GM12878 (cell line): ENCODE data around the gene SLC23A2. TPM values are rescaled to one million over a fixed set of nuclear protein-coding genes. Genes with fewer than 3 reads are reported as not detected.

Source experiments
- ATAC-seq: fragments of 200-7000 bp; cut with Tn5 transposase; 3 replicates; pipeline ENCODE4 v1.9.1; 2020; ENCODE audit warnings: mild to moderate bottlenecking, moderate library complexity
- BruUV-seq: library from RNA; stranded (reverse); fragments of 400-500 nt; replicated peaks from 2 replicates; lab custom pipeline; 2021; lab: Mats Ljungman, UMichigan
- CTCF ChIA-PET: fragments of 300-600 bp; sonication (Branson Sonifier 250); formaldehyde crosslinking; extraction: SDS; loops from one replicate; lab custom pipeline; 2021; ENCODE audit warnings: inconsistent platforms; lab: Yijun Ruan, JAX
- POLR2A ChIA-PET: fragments of 350-600 bp; formaldehyde crosslinking; extraction: SDS; loops from one replicate; lab custom pipeline; 2021; ENCODE audit warnings: inconsistent platforms; lab: Charles Lee
- RAD21 ChIA-PET: fragments of 300-600 bp; sonication (Branson Sonifier 250); formaldehyde crosslinking; loops from one replicate; lab custom pipeline; 2023; ENCODE audit warnings: antibody characterized with exemption; ENCODE audit not compliant: unreplicated experiment; lab: Charles Lee
- SMC1A ChIA-PET: fragments of 300-600 bp; sonication (Branson Sonifier 250); formaldehyde crosslinking; loops from one replicate; lab custom pipeline; 2023; ENCODE audit not compliant: unreplicated experiment, uncharacterized antibody; lab: Charles Lee
- DNase-seq: peaks from one replicate; pipeline ENCODE4 v3.0.0-alpha.2; 2011; ENCODE audit warnings: low read depth, low spot score
- FAIRE-seq: peaks from 3 replicates; lab custom pipeline; 2011; peaks lifted over from hg19 to GRCh38; lab: Jason Lieb, UNC
- H2AFZ ChIP-seq: 2 replicates; pipeline ENCODE4 v1.6.0; 2011; ENCODE audit warnings: low read depth, low read length, control low read depth; ENCODE audit not compliant: control insufficient read depth
- H3K27ac ChIP-seq: 2 replicates; pipeline ENCODE4 v1.5.1; 2011; ENCODE audit warnings: control low read depth; ENCODE audit not compliant: control insufficient read depth, insufficient read depth
- H3K27me3 ChIP-seq, 2 experiments: replicated peaks in 1 of 2; 2 replicates each; pipeline versions ENCODE4 v1.6.0 to v1.6.1; 2011; ENCODE audit warnings: low read length in 1 of 2; ENCODE audit not compliant: control insufficient read depth in 2 of 2, insufficient read depth in 2 of 2
- H3K36me3 ChIP-seq, 2 experiments: 2 replicates each; pipeline ENCODE4 v1.5.1; 2011; ENCODE audit warnings: low read length in 1 of 2; ENCODE audit not compliant: control insufficient read depth in 2 of 2, insufficient read depth in 2 of 2
- H3K4me1 ChIP-seq: 2 replicates; pipeline ENCODE4 v1.6.1; 2011; ENCODE audit warnings: mild to moderate bottlenecking, low read length, moderate library complexity, mixed read lengths; ENCODE audit not compliant: control insufficient read depth, insufficient read depth
- H3K4me2 ChIP-seq: 2 replicates; pipeline ENCODE4 v1.6.0; 2011; ENCODE audit warnings: control low read depth; ENCODE audit not compliant: control insufficient read depth, insufficient read depth
- H3K4me3 ChIP-seq: fragments of 200-600 bp; sonication (generic); 2 replicates; pipeline ENCODE4 v1.5.1; 2016
- H3K79me2 ChIP-seq: 2 replicates; pipeline ENCODE4 v1.6.0; 2011; ENCODE audit warnings: low read length; ENCODE audit not compliant: control insufficient read depth, insufficient read depth
- H3K9ac ChIP-seq: 2 replicates; pipeline ENCODE4 v1.8.0; 2011; ENCODE audit warnings: low read length, control low read depth, mixed read lengths; ENCODE audit not compliant: control insufficient read depth, insufficient read depth
- H3K9me3 ChIP-seq: replicated peaks from 3 replicates; pipeline ENCODE4 v1.5.1; 2011; ENCODE audit warnings: mild to moderate bottlenecking, low read length; ENCODE audit not compliant: control insufficient read depth, insufficient read depth
- H4K20me1 ChIP-seq: 2 replicates; pipeline ENCODE4 v1.6.0; 2011; ENCODE audit not compliant: control insufficient read depth, insufficient read depth
- BRCA1 ChIP-seq: IDR thresholded peaks from 2 replicates; pipeline ENCODE4 v1.6.1; 2011; ENCODE audit warnings: low read depth, low read length, improper control_type of control experiment
- CBFB ChIP-seq: IDR thresholded peaks from 2 replicates; pipeline ENCODE4 v1.6.1; 2016; ENCODE audit warnings: antibody characterized with exemption, low read depth
- DPF2 ChIP-seq: fragments of 450-650 bp; IDR thresholded peaks from 2 replicates; pipeline ENCODE4 v1.6.1; 2017; ENCODE audit warnings: mild to moderate bottlenecking
- EZH2 ChIP-seq: IDR thresholded peaks from 2 replicates; pipeline ENCODE4 v1.6.1; 2012; ENCODE audit warnings: low read depth, mild to moderate bottlenecking, control low read depth, inconsistent platforms, low read length, borderline replicate concordance; ENCODE audit not compliant: control insufficient read depth
- FOXK2 ChIP-seq: fragments of 450-650 bp; IDR thresholded peaks from 2 replicates; pipeline ENCODE4 v1.6.1; 2017; ENCODE audit warnings: mild to moderate bottlenecking, moderate library complexity
- GABPA ChIP-seq: IDR thresholded peaks from 2 replicates; pipeline ENCODE4 v1.6.1; 2014; ENCODE audit warnings: antibody characterized with exemption, low read depth, mild to moderate bottlenecking, inconsistent platforms
- GATAD2B ChIP-seq: fragments of 450-650 bp; conservative IDR thresholded peaks from 2 replicates; pipeline ENCODE4 v1.6.1; 2017; ENCODE audit warnings: low read depth, mild to moderate bottlenecking, moderate library complexity
- HCFC1 ChIP-seq: fragments of 150-350 bp; IDR thresholded peaks from 2 replicates; pipeline ENCODE4 v1.6.1; 2014; ENCODE audit warnings: low read length
- TBL1XR1 ChIP-seq: IDR thresholded peaks from 2 replicates; pipeline ENCODE4 v1.6.1; 2012; ENCODE audit warnings: low read depth, low read length, improper control_type of control experiment
- USF1 ChIP-seq: IDR thresholded peaks from 2 replicates; pipeline ENCODE4 v1.6.1; 2011; ENCODE audit warnings: borderline replicate concordance, low read depth, mild to moderate bottlenecking, moderate library complexity, mixed read lengths, low read length; ENCODE audit not compliant: insufficient read depth; ENCODE audit errors: extremely low read length
- ZBED1 ChIP-seq: IDR thresholded peaks from 2 replicates; pipeline ENCODE4 v1.6.1; 2016; ENCODE audit warnings: borderline replicate concordance
- ZNF24 ChIP-seq: fragments of 450-650 bp; IDR thresholded peaks from 2 replicates; pipeline ENCODE4 v1.6.1; 2017; ENCODE audit warnings: antibody characterized with exemption, mild to moderate bottlenecking
- ZNF687 ChIP-seq: fragments of 450-650 bp; IDR thresholded peaks from 2 replicates; pipeline ENCODE4 v1.6.1; 2017; ENCODE audit warnings: mild to moderate bottlenecking, moderate library complexity
- WGBS: methylation state at CpG from one replicate; pipeline ENCODE4 v1.1.6; 2016; ENCODE audit warnings: low lambda C conversion rate; ENCODE audit not compliant: insufficient replicate concordance, insufficient coverage; ENCODE audit errors: missing lambda C conversion rate; 5-methylcytosine and 5-hydroxymethylcytosine counted together
- in situ Hi-C: fragments of 300-500 bp; cut with MboI; formaldehyde crosslinking; loops from 9 replicates; pipeline ENCODE4 v1.14.3; 2018; ENCODE audit warnings: mixed read lengths
- intact Hi-C: fragments of 100-400 bp; cut with micrococcal nuclease; formaldehyde crosslinking; loops from one replicate; pipeline ENCODE4 v1.14.2; 2022; ENCODE audit not compliant: unreplicated experiment
- polyA plus RNA-seq, 11 experiments: library from polyadenylated mRNA; depleted of rRNA in 4 of 11; unstranded in 6 of 11; stranded (reverse) in 5 of 11; fragments of >200 nt; fragmentation: Nextera tagmentation in 4 of 11; fragmentation: Illumina TruSeq in 1 of 11; extraction: Ambion mirVana in 4 of 11; extraction: Trizol in 1 of 11; gene quantifications; 1 replicate in 1 of 11; 2 replicates in 10 of 11; pipeline versions ENCODE4 v1.2.1 to v1.2.3, GENCODE V29; 2011 to 2016; ENCODE audit warnings: inconsistent platforms in 2 of 11, missing spikeins in 2 of 11, low read depth in 1 of 11
- total RNA-seq, 4 experiments: library from RNA; depleted of rRNA in 3 of 4; stranded (reverse); fragments of >200 nt in 3 of 4; fragmentation: Illumina TruSeq in 1 of 4; extraction: Trizol in 1 of 4; gene quantifications; 2 replicates each; pipeline versions ENCODE4 v1.2.1 to v1.2.3, GENCODE V29; 2013 to 2021
- TF ChIP-seq, protein P1 (sequence below): fragments of 450-650 bp; IDR thresholded peaks from 2 replicates; pipeline ENCODE4 v1.6.1; 2018; ENCODE audit warnings: mild to moderate bottlenecking, low read depth, moderate library complexity; ENCODE audit not compliant: partially characterized antibody

SLC23A2 gene
- total and polyA plus RNA-seq, 10 of the 15 experiments (the other 5 are each of a cell fraction or from before 2014, with no cell fraction given), result 4.4 to 56.1 (median 35.5) TPM

- POLR2A ChIA-PET, result no interaction called here
- ATAC-seq (no peak), DNase-seq (no peak), FAIRE-seq (no peak)
- SMC1A ChIA-PET, result no interaction called here
- Histone ChIP-seq H3K27me3 (no peaks in the 10 kb centered on the region; a peak in 1 of 4 replicates), H4K20me1 (no peaks in the 10 kb centered on the region), H3K9ac (no peak overlapping the region), H2AFZ (no peak overlapping the region), H3K36me3 (no peaks in the 10 kb centered on the region), H3K27ac (no peak overlapping the region), H3K9me3 (no peaks in the 10 kb centered on the region), H3K4me3 (no peak overlapping the region), H3K4me1 (no peaks in the 10 kb centered on the region), H3K4me2 (no peak overlapping the region), H3K79me2 (no peaks in the 10 kb centered on the region)
- WGBS, result 74% methylated on average over 10 of the region's 10 CpGs
- BruUV-seq, result no TSS peak
- in situ Hi-C loops, result no loop called here
- no peak for TF ChIP-seq GABPA
- no peak for TF ChIP-seq GATAD2B
- no peak for TF ChIP-seq ZNF24
- TF ChIP-seq, protein P1, sequence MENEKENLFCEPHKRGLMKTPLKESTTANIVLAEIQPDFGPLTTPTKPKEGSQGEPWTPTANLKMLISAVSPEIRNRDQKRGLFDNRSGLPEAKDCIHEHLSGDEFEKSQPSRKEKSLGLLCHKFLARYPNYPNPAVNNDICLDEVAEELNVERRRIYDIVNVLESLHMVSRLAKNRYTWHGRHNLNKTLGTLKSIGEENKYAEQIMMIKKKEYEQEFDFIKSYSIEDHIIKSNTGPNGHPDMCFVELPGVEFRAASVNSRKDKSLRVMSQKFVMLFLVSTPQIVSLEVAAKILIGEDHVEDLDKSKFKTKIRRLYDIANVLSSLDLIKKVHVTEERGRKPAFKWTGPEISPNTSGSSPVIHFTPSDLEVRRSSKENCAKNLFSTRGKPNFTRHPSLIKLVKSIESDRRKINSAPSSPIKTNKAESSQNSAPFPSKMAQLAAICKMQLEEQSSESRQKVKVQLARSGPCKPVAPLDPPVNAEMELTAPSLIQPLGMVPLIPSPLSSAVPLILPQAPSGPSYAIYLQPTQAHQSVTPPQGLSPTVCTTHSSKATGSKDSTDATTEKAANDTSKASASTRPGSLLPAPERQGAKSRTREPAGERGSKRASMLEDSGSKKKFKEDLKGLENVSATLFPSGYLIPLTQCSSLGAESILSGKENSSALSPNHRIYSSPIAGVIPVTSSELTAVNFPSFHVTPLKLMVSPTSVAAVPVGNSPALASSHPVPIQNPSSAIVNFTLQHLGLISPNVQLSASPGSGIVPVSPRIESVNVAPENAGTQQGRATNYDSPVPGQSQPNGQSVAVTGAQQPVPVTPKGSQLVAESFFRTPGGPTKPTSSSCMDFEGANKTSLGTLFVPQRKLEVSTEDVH, result no peak
- TF ChIP-seq DPF2, result no peak
- TF ChIP-seq BRCA1, result no peak
- TF ChIP-seq USF1, result no peak
- no peak for TF ChIP-seq ZBED1
- no peak for TF ChIP-seq CBFB
- TF ChIP-seq TBL1XR1, result no peak
- no peak for TF ChIP-seq FOXK2
- TF ChIP-seq EZH2, result no peak
- no peak for TF ChIP-seq ZNF687
- TF ChIP-seq HCFC1, result no peak
- RAD21 ChIA-PET, result interaction anchor here (0.7 kb wide), 1 partner anchor 41 kb away, joined by 4 read pairs; no protein-coding TSS in a partner anchor
- intact Hi-C loops, result no loop called here
- CTCF ChIA-PET, result interaction anchor here (0.7 kb wide), 1 partner anchor 24 kb away, joined by 3 read pairs; no protein-coding TSS in a partner anchor
Measured at GRCh38 chr20:5031206-5031557, 29.9 kb upstream of the SLC23A2 start.
